Mucosa of descending colon (tissue), 3 donors: Measurements from ENCODE around the gene SLFN12L. TPM values are rescaled to one million over a fixed set of nuclear protein-coding genes. Genes with fewer than 3 reads are reported as not detected.
A peak's percentile ranks its signal among the peaks of the same experiment; 100 is the strongest.
"Not testable (repeated sequence)": the region's sequence is repeated elsewhere in the genome, so short reads cannot be mapped to it uniquely, and the experiment has no call there.

ENCODE experiments used
- ATAC-seq: fragments of 200-7000 bp; cut with Tn5 transposase; one replicate; pipeline ENCODE4 v1.9.1; 2020; ENCODE audit warnings: mild to moderate bottlenecking, moderate library complexity
- DNase-seq, 3 donors: peaks; one replicate each; pipeline ENCODE4 v3.0.0-alpha.2; 2020
- H3K36me3 ChIP-seq: fragments of 200-600 bp; one replicate; pipeline ENCODE4 v1.8.0; 2021; ENCODE audit warnings: low read depth, mild to moderate bottlenecking
- H3K4me1 ChIP-seq: fragments of 200-600 bp; one replicate; pipeline ENCODE4 v1.8.0; 2021; ENCODE audit warnings: low read depth, mild to moderate bottlenecking
- H3K4me3 ChIP-seq: fragments of 200-600 bp; one replicate; pipeline ENCODE4 v1.8.0; 2021; ENCODE audit warnings: mild to moderate bottlenecking
- H3K9me3 ChIP-seq: fragments of 200-600 bp; one replicate; pipeline ENCODE4 v1.8.0; 2021; ENCODE audit warnings: mild to moderate bottlenecking
- intact Hi-C, 2 donors: fragments of 100-400 bp; cut with DNase I in 1 of 2; cut with micrococcal nuclease in 1 of 2; formaldehyde crosslinking; loops; one replicate each; pipeline versions ENCODE4 v1.11.0 to v1.11.1; 2022; cut with DNase I, micrococcal nuclease
- total RNA-seq, 3 donors: library from RNA; stranded (reverse); fragmentation: NEBNext Ultra II Directional in 2 of 3; extraction: Animal tissue kit (Norgen Biotek cat#: 25700) in 2 of 3; gene quantifications; one replicate each; pipeline versions ENCODE4 v1.2.1 to v1.2.4, GENCODE V29; 2021 to 2023
- TF ChIP-seq, protein P1 (sequence below): fragments of 200-600 bp; IDR thresholded peaks from one replicate; pipeline ENCODE4 v1.8.0; 2022; ENCODE audit warnings: antibody characterized with exemption, mild to moderate bottlenecking
- donor health status: DM: no; HTN: no; CAD: no; lungs with moderate emphysema.
- donor health status: DM: no; HTN: no; CAD: no.
- donor health status: DM: no; HTN: yes; CAD: no.

Gene SLFN12L
- total RNA-seq, 3 donors from 2014 or later = 1.5 to 2.9 (median 2.9) TPM

- TF ChIP-seq, protein P1, sequence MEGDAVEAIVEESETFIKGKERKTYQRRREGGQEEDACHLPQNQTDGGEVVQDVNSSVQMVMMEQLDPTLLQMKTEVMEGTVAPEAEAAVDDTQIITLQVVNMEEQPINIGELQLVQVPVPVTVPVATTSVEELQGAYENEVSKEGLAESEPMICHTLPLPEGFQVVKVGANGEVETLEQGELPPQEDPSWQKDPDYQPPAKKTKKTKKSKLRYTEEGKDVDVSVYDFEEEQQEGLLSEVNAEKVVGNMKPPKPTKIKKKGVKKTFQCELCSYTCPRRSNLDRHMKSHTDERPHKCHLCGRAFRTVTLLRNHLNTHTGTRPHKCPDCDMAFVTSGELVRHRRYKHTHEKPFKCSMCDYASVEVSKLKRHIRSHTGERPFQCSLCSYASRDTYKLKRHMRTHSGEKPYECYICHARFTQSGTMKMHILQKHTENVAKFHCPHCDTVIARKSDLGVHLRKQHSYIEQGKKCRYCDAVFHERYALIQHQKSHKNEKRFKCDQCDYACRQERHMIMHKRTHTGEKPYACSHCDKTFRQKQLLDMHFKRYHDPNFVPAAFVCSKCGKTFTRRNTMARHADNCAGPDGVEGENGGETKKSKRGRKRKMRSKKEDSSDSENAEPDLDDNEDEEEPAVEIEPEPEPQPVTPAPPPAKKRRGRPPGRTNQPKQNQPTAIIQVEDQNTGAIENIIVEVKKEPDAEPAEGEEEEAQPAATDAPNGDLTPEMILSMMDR = no peak
- Histone ChIP-seq H3K4me3 (no peak overlapping the region), H3K36me3 (no peaks in the 10 kb centered on the region), H3K9me3 (no peaks in the 10 kb centered on the region), H3K4me1 (no peaks in the 10 kb centered on the region)
- no peak for ATAC-seq
- DNase-seq = no peak
- intact Hi-C loops = no loop called here
Measured at GRCh38 chr17:35521150-35521549, 16.3 kb downstream of the SLFN12L start.

DNA sequence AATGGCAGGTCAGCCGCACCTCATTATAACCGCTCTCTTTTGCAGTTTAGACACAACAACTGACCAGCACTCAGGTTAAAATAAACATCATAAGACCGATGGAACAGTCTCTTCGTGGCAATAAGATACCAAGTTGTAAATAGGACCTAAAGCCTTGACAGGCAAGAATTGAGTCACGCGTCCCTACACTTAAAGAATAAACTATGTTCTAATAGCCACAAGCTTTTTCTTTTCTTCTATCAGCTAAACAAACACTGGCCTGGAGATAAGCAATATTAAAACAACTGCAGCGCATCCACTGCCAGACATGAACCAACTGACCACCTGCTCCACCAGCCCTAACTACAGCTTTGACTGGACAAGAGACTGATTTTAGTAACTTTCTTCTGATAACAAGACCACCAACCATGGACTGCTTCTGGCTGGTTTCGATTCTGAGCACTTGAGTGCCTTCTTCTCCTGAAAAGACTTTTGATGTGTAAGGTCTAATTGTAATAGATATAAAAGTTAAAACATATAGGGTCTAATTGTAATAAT, 17.5 kb downstream of the SLFN12L start:
- H3K36me3 ChIP-seq = no peaks in the 10 kb centered on the region
- no peaks in the 10 kb centered on the region for H3K4me1 ChIP-seq
- DNase-seq = no peak
- TF ChIP-seq, protein P1 = no peak
- intact Hi-C loops = no loop called here
- H3K9me3 ChIP-seq = no peaks in the 10 kb centered on the region
- no peak overlapping the region for H3K4me3 ChIP-seq
- no peak for ATAC-seq

DNA sequence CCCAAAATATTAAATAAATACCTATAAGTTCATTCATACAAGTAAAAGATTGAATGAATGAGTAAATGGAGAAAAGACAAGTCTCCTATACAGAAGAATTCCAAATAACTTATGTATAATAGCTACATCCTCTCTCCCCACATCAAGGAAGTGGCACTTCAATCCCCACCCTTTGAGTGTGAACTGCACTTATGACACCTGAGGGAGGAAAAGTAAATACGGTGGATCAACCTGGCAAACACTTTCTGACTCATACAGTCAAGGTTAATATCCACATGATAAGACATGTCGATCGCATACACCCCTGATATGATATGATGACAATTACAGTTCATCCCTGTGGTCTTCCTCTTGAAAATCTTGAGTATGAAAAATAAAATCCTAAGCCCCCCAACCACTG, 18.0 kb downstream of the SLFN12L start:
- no peaks in the 10 kb centered on the region for H3K4me1 ChIP-seq
- TF ChIP-seq, protein P1 = no peak
- no peak overlapping the region for H3K4me3 ChIP-seq
- peak; percentile 71 for ATAC-seq
- intact Hi-C loops = no loop called here
- no peaks in the 10 kb centered on the region for H3K9me3 ChIP-seq
- no peak for DNase-seq
- no peaks in the 10 kb centered on the region for H3K36me3 ChIP-seq

DNA sequence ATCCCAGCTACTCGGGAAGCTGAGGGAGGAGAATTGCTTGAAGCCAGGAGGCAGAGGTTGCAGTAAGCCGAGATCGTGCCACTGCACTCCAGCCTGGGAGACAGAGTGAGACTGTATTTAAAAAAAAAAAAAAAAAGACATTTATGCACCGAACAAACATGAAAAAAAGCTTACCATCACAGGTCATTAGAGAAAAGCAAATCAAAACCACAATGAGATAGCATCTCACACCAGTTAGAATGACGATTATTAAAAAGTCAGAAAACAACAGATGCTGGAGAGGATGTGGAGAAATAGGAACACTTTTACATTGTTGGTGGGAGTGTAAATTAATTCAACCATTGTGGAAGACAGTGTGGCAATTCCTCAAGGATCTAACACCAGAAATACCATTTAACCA, 19.0 kb downstream of the SLFN12L start:
- H3K4me3 ChIP-seq, H3K4me1 ChIP-seq, H3K9me3 ChIP-seq, intact Hi-C loops, H3K36me3 ChIP-seq, ATAC-seq, DNase-seq: not testable (repeated sequence)

DNA sequence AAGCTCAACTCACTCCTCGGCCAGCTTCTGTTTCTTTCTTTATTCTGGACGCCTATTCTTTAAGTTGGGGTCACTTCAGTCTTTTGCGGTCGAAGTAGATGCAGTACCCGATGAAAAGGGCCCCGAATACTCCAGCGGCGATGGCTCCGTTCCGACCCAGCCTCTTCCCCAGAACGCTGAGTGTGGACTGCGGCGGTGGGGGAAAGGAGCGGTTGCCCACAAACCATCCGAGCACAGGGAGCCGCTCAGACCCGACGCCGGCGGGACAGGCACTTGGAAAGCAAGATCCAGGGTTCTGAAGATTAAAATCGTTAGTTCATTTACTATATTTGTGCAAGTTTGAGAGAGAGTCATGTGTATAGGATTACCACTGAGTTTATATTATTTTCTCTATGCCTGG, 22.5 kb downstream of the SLFN12L start:
- ATAC-seq (no peak), DNase-seq (no peak)
- intact Hi-C loops = no loop called here
- H3K4me1 ChIP-seq = no peaks in the 10 kb centered on the region
- no peaks in the 10 kb centered on the region for H3K9me3 ChIP-seq
- no peak overlapping the region for H3K4me3 ChIP-seq
- no peaks in the 10 kb centered on the region for H3K36me3 ChIP-seq
- TF ChIP-seq, protein P1 = no peak

GRCh38 chr17:35514564-35514963, 22.9 kb downstream of the SLFN12L start:
- Histone ChIP-seq H3K36me3 (no peaks in the 10 kb centered on the region), H3K9me3 (no peaks in the 10 kb centered on the region), H3K4me3 (no peak overlapping the region), H3K4me1 (no peaks in the 10 kb centered on the region)
- no peak for DNase-seq
- no peak for ATAC-seq
- intact Hi-C loops = no loop called here
- TF ChIP-seq, protein P1 = no peak
